SK-N-MC (cell line): ENCODE measurements around the gene DDX3X.

Experiments
- EZH2 ChIP-seq: fragments of 200-600 bp; sonication (generic); IDR thresholded peaks from one replicate; pipeline ENCODE4 v1.6.1; 2017; ENCODE audit warnings: antibody characterized with exemption
- FOXP2 ChIP-seq: optimal IDR thresholded peaks from 2 replicates; pipeline ENCODE3; 2011; ENCODE audit warnings: mild to moderate bottlenecking, moderate library complexity; ENCODE audit not compliant: insufficient read depth; ENCODE audit errors: extremely low read length, control extremely low read depth
- POLR2AphosphoS5 ChIP-seq: IDR thresholded peaks from 2 replicates; pipeline ENCODE4 v1.6.1; 2012; ENCODE audit warnings: mild to moderate bottlenecking, low read depth, low read length, borderline replicate concordance

DNA sequence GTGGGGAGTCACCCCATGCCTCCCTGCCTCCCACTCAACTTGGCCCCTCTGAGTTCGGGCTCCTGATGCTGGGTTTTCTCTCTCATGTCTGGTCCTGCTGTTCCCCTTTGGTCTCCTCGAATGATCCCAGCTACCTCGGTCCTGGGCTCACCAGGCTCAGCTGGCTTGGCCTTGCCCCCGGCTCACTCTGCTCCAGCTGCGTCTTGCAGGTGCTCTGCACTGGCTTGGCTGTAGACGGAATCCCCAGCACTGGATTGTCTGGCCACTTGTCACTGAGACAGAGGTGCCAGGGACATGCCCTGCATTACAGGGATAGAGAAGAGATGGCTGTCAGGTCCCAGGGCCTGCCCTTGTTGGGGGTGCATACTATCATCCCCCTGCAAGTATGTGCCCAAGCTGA lies 71.6 kb downstream of the DDX3X start:
- TF ChIP-seq EZH2 (no peak), POLR2AphosphoS5 (no peak), FOXP2 (no peak)
